SIG-M5 (cell line): ENCODE data around the gene ZNF688.
"Not testable (repeated sequence)": the region's sequence is repeated elsewhere in the genome, so short reads cannot be mapped to it uniquely, and the experiment has no call there.

Experiments
- DNase-seq: peaks from one replicate; lab custom pipeline; 2025; lab: John Stamatoyannopoulos, UW

Gene ZNF688

DNA sequence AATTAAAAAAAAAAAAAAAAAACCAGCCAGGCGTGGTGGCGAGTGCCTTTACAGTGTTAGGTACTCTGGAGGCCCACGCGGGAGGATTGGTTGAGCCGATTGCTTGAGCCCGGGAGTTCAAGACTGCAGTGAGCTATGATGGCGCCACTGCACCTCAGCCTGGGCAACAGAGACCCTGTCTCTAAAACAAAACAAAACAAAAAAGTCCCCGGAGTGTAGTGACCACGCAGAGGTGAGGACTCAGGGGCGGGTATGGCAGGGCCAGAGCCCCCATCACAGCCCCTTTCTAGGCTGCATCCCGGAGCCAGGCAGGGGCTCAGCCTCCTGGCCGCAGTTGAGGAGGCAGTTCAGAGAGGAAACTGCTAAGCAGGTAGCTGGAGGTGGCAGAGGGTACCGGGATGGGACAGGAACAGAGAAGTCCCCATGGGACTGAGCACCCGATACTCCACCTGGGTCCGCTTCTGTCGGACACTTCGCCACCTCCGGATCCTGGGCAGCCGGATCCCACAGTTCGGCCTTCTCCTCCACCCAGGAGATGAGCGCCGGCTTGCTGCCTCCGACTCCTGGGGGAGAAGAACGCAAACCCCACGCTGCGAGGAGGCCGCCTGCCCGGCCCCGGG is 37.7 kb downstream of the ZNF688 start:
- no peak for DNase-seq

GRCh38 chr16:30533146-30533522 is 38.4 kb downstream of the ZNF688 start:
- DNase-seq = no peak

GRCh38 chr16:30532285-30533145 is 39.0 kb downstream of the ZNF688 start:
- DNase-seq = no peak

DNA sequence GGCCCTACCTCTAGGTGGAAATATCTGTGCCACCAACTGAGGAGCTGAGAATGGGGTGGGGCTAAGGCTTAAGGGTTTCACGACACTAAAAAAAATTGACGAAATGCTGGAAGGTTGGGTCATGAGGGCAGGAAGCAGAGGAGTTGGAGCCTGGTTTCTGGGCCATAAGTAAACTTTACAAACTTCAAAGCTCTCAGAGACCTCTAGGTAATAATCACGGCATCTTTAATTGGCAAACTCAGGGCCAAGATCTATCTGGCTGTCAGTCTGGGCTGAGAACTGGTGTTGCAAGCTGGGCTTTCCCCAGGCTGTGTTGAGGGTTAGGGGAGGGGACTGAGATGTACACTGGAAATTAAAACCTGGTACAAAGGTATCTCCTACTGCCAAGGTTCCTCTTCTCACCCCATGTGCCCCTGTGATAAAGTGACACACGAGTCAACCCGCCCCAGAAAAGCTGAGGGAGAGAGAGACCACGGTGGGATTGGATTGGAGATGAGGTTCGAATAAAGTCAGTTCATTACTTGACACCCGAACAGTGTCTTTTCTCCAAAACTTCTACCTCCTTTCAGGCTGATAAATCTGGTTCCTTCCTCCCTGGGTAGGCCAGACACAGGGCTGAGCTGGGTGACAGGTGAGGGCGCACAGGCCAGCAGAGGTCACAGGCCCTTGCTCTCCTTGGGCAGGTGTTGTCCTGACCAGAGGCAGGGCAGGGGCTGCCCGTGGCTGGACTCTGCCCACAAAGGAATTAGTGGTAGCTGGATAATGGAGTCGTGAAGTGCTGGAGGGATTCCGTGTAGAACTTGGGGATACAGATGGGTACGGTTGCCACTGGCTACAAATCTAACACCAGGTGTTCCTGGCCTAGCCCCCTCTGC is 41.1 kb downstream of the ZNF688 start:
- DNase-seq = no peak

DNA sequence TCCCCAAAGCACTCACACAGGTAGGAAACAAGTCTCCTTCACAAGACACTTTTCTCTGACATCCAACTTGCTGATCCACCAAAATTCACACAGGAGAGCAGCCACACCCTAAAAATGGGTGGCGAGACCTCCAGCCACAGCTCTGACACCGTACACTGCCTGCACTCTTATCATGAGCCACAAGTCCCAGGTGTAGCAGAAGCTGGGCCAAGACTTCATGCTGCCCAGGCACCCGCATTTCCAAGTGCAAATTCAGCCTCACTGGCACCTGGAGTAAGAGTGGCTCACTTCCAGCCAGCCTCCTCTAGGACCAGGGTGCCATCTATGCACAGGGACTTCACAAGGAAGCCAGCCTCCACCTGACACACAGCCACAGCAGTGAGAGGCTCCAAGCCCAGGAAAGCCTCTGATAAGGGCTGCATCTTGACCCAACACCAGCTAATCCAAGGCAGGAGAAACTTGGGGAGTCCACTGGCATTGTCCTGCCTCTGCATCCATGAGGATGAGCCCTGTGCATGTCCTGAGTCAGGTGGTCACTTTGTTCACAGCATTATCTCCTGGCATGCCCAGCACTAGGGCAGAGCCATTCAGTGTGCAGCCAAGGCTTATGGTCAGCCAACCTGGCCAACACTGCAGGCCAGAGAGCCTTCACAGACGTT is 42.6 kb downstream of the ZNF688 start:
- DNase-seq = no peak

- DNase-seq = peak; percentile 72
These were observed 43.8 kb downstream of the ZNF688 start for GRCh38 chr16:30527635-30528178.

- DNase-seq = peak; percentile 75
These were observed 44.5 kb downstream of the ZNF688 start for GRCh38 chr16:30526823-30527634.

- no peak for DNase-seq
These were observed 45.2 kb downstream of the ZNF688 start, which contains the start of gene ZNF768 for GRCh38 chr16:30526137-30526822. ZNF768 (minus strand) TSS chr16:30526566; CDS start chr16:30526413, 153 bp downstream.

DNA sequence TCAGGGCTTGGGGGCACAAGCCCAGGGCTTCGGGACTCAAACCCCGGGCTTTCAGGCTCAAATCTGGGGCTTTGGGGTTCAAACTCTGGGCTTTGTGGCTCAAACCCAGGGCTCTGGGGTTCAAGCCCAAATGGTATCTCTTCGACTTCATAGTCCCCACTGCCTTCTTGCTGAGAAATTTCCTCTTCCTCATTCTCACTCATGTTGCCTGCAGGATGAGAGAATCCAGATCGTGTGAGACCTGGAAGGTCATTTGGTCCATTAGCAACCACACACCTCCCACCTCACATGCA is 45.7 kb downstream of the ZNF688 start:
- no peak for DNase-seq

- no peak for DNase-seq
These were observed 46.6 kb downstream of the ZNF688 start for GRCh38 chr16:30524575-30525568.

GRCh38 chr16:30523768-30524574 is 47.5 kb downstream of the ZNF688 start:
- no peak for DNase-seq

- not testable (repeated sequence) for DNase-seq
These were observed 48.6 kb downstream of the ZNF688 start for GRCh38 chr16:30522702-30523463.

- no peak for DNase-seq
These were observed 49.5 kb downstream of the ZNF688 start for GRCh38 chr16:30521873-30522641.

DNA sequence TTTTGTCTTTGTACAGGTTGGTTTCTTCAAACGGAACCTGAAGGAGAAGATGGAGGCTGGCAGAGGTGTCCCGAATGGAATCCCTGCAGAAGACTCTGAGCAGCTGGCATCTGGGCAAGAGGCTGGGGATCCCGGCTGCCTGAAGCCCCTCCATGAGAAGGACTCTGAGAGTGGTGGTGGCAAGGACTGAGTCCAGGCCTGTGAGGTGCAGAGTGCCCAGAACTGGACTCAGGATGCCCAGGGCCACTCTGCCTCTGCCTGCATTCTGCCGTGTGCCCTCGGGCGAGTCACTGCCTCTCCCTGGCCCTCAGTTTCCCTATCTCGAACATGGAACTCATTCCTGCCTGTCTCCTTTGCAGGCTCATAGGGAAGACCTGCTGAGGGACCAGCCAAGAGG is 50.0 kb downstream of the ZNF688 start:
- DNase-seq = no peak
